Gastrocnemius medialis (tissue), 4 donors: ENCODE results near the gene TXNDC5.

Source experiments
- POLR2A ChIP-seq, 2 donors: fragments of 450-650 bp; IDR thresholded peaks; one replicate each; pipeline ENCODE4 v1.6.1; 2017; ENCODE audit warnings: antibody characterized with exemption in 2 of 2, mild to moderate bottlenecking in 2 of 2, moderate library complexity in 2 of 2
- TF ChIP-seq, protein P1 (sequence below), 5 experiments: fragments of 450-650 bp in 3 of 5; fragments of 200-600 bp in 2 of 5; sonication (generic) in 2 of 5; IDR thresholded peaks in 4 of 5; conservative IDR thresholded peaks in 1 of 5; 1 replicate in 4 of 5; 2 replicates in 1 of 5; pipeline ENCODE4 v1.5.1; 2016 to 2019; ENCODE audit warnings: antibody characterized with exemption in 5 of 5, mild to moderate bottlenecking in 3 of 5, moderate library complexity in 3 of 5

DNA sequence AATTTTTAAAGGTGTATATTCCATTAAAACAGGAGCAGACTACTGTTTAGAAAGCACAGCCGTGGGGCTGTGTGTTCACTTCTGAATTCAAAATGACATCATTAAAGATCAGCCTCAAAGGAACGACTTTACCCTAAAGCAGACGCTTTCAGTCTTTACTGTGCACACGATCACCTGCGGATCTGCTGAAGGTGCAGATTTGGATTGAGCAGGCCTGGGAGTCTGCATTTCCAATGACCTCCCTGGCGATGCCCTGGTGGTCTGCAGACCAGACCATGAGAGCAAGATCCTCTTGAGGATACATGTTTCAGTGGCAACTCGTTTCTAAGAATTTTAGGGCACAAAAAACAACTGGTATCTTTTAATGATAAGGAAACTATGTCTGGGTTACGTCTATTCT lies 27.2 kb downstream of the TXNDC5 start:
- no peak for TF ChIP-seq POLR2A (IDR thresholded peaks at IDR 0.05)
- TF ChIP-seq, protein P1, sequence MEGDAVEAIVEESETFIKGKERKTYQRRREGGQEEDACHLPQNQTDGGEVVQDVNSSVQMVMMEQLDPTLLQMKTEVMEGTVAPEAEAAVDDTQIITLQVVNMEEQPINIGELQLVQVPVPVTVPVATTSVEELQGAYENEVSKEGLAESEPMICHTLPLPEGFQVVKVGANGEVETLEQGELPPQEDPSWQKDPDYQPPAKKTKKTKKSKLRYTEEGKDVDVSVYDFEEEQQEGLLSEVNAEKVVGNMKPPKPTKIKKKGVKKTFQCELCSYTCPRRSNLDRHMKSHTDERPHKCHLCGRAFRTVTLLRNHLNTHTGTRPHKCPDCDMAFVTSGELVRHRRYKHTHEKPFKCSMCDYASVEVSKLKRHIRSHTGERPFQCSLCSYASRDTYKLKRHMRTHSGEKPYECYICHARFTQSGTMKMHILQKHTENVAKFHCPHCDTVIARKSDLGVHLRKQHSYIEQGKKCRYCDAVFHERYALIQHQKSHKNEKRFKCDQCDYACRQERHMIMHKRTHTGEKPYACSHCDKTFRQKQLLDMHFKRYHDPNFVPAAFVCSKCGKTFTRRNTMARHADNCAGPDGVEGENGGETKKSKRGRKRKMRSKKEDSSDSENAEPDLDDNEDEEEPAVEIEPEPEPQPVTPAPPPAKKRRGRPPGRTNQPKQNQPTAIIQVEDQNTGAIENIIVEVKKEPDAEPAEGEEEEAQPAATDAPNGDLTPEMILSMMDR (IDR thresholded peaks at IDR 0.05 in 4 of 5, conservative IDR thresholded peaks at IDR 0.05 in 1 of 5): no peak
